ENCODE data around the gene NBL1. TPM values are rescaled to one million over a fixed set of nuclear protein-coding genes. Genes with fewer than 3 reads are reported as not detected.

The NBL1 gene
- total and polyA plus RNA-seq, 2 experiments from 2014 or later, result 22.3 to 46.9 TPM

- Histone ChIP-seq H3K36me3 (replicated peaks; ENCODE audit: insufficient read depth, low read depth) (no peaks in the 10 kb centered on the region), H2AFZ (no peak overlapping the region), H3K4me2 (peak overlapping the region; percentile 55), H4K20me1 (ENCODE audit: insufficient read depth, poor library complexity, severe bottlenecking) (peaks cover 4% of the 10 kb centered on the region), H3K9me3 (ENCODE audit: low read depth) (no peaks in the 10 kb centered on the region), H3K4me1 (ENCODE audit: insufficient read depth) (peaks cover 42% of the 10 kb centered on the region), H3K9me2 (replicated peaks; ENCODE audit: insufficient read depth) (no peaks in the 10 kb centered on the region), H3K4me3 (no peak overlapping the region), H3K79me2 (peaks cover 67% of the 10 kb centered on the region), H3K27ac (peak overlapping the region; percentile 84), H3K27me3 (no peaks in the 10 kb centered on the region)
- 41% methylated on average over 3 of the region's 3 CpGs for WGBS (ENCODE audit: low lambda C conversion rate, missing lambda C conversion rate)
- peak; percentile 37 for TF ChIP-seq EZH2phosphoT487 (IDR thresholded peaks at IDR 0.05; ENCODE audit: low read depth, severe bottlenecking, unreplicated experiment)
- TF ChIP-seq CTCF (IDR thresholded peaks at IDR 0.05; ENCODE audit: poor library complexity), result no peak
- DNase-seq (ENCODE audit: low spot score), result peak; percentile 17
Observed at GRCh38 chr1:19619697-19620384, 24.3 kb upstream of the NBL1 start.

GRCh38 chr1:19620786-19621185 is 23.3 kb upstream of the NBL1 start:
- peaks cover 64% of the 10 kb centered on the region for H3K79me2 ChIP-seq
- 76% methylated on average over 3 of the region's 3 CpGs for WGBS (ENCODE audit: low lambda C conversion rate, missing lambda C conversion rate)
- H4K20me1 ChIP-seq (ENCODE audit: insufficient read depth, poor library complexity, severe bottlenecking), result peaks cover 4% of the 10 kb centered on the region

GRCh38 chr1:19621274-19621950 is 22.7 kb upstream of the NBL1 start:
- peaks cover 57% of the 10 kb centered on the region for H3K79me2 ChIP-seq
- no peaks in the 10 kb centered on the region for H3K27me3 ChIP-seq
- H3K27ac ChIP-seq, result peak overlapping the region; percentile 84
- H4K20me1 ChIP-seq (ENCODE audit: insufficient read depth, poor library complexity, severe bottlenecking), result peaks cover 4% of the 10 kb centered on the region
- no peak overlapping the region for H3K4me3 ChIP-seq
- no peak overlapping the region for H2AFZ ChIP-seq
- H3K9me3 ChIP-seq (ENCODE audit: low read depth), result no peaks in the 10 kb centered on the region
- DNase-seq (ENCODE audit: low spot score), result no peak
- H3K4me2 ChIP-seq, result no peak overlapping the region
- peaks cover 39% of the 10 kb centered on the region for H3K4me1 ChIP-seq (ENCODE audit: insufficient read depth)
- no peaks in the 10 kb centered on the region for H3K9me2 ChIP-seq (replicated peaks; ENCODE audit: insufficient read depth)
- no peaks in the 10 kb centered on the region for H3K36me3 ChIP-seq (replicated peaks; ENCODE audit: insufficient read depth, low read depth)
- 90% methylated on average over 4 of the region's 4 CpGs for WGBS (ENCODE audit: low lambda C conversion rate, missing lambda C conversion rate)
- TF ChIP-seq CTCF (IDR thresholded peaks at IDR 0.05; ENCODE audit: poor library complexity), result no peak
- TF ChIP-seq EZH2 (IDR thresholded peaks at IDR 0.05; ENCODE audit: borderline replicate concordance), result no peak
- no peak for TF ChIP-seq EZH2phosphoT487 (IDR thresholded peaks at IDR 0.05; ENCODE audit: low read depth, severe bottlenecking, unreplicated experiment)

More at GRCh38 chr1:19620786-19621185, 23.3 kb upstream of the NBL1 start:
- TF ChIP-seq CTCF (IDR thresholded peaks at IDR 0.05; ENCODE audit: poor library complexity) (no peak), EZH2phosphoT487 (IDR thresholded peaks at IDR 0.05; ENCODE audit: low read depth, severe bottlenecking, unreplicated experiment) (no peak), EZH2 (IDR thresholded peaks at IDR 0.05; ENCODE audit: borderline replicate concordance) (no peak)
- no peak for DNase-seq (ENCODE audit: low spot score)
- Histone ChIP-seq H3K4me2 (peak overlapping the region; percentile 55), H3K4me3 (no peak overlapping the region), H2AFZ (no peak overlapping the region), H3K27ac (peak overlapping the region; percentile 84), H3K9me2 (replicated peaks; ENCODE audit: insufficient read depth) (no peaks in the 10 kb centered on the region), H3K9me3 (ENCODE audit: low read depth) (no peaks in the 10 kb centered on the region), H3K27me3 (no peaks in the 10 kb centered on the region), H3K36me3 (replicated peaks; ENCODE audit: insufficient read depth, low read depth) (no peaks in the 10 kb centered on the region), H3K4me1 (ENCODE audit: insufficient read depth) (peaks cover 42% of the 10 kb centered on the region)
